ENCODE data around the gene AKR1B1. TPM values are rescaled to one million over a fixed set of nuclear protein-coding genes. Genes with fewer than 3 reads are reported as not detected.

The AKR1B1 gene
- total RNA-seq, 1 experiment from 2014 or later = 135 TPM

- TF ChIP-seq ZBTB21 (CRISPR knock-in tag; IDR thresholded peaks at IDR 0.05; ENCODE audit: borderline replicate concordance) = peak; percentile 62; the same call in 1 of the 2 replicates
- TF ChIP-seq CDX4 (CRISPR knock-in tag; IDR thresholded peaks at IDR 0.05; ENCODE audit: borderline replicate concordance) = no peak
- TF ChIP-seq ELF4 (CRISPR knock-in tag; IDR thresholded peaks at IDR 0.05; ENCODE audit: low read depth) = no peak
- TF ChIP-seq JUN (CRISPR knock-in tag; IDR thresholded peaks at IDR 0.05) = peak; percentile 76; the same call in 1 of the 2 replicates
- TF ChIP-seq ETV6 (CRISPR knock-in tag; IDR thresholded peaks at IDR 0.05) = peak; percentile 74
- TF ChIP-seq ESRRA (CRISPR knock-in tag; IDR thresholded peaks at IDR 0.05; ENCODE audit: borderline replicate concordance) = no peak
- TF ChIP-seq FOXP4 (CRISPR knock-in tag; IDR thresholded peaks at IDR 0.05) = peak; percentile 85; the same call in 1 of the 2 replicates
- TF ChIP-seq ZNF423 (CRISPR knock-in tag; IDR thresholded peaks at IDR 0.05) = no peak
- peak; percentile 74; the same call in 1 of the 2 replicates for TF ChIP-seq E2F5 (CRISPR knock-in tag; IDR thresholded peaks at IDR 0.05)
- TF ChIP-seq ZNF396 (CRISPR knock-in tag; IDR thresholded peaks at IDR 0.05; ENCODE audit: borderline replicate concordance) = no peak
- TF ChIP-seq NFYB (CRISPR knock-in tag; conservative IDR thresholded peaks at IDR 0.05; ENCODE audit: low read depth) = peak; percentile 81
- TF ChIP-seq USF1 (CRISPR knock-in tag; IDR thresholded peaks at IDR 0.05) = no peak
- TF ChIP-seq ZNF281 (CRISPR knock-in tag; IDR thresholded peaks at IDR 0.05) = 0 out of 2 replicates have a peak, but pooled peaks have one; percentile 23
- TF ChIP-seq SP1 (CRISPR knock-in tag; conservative IDR thresholded peaks at IDR 0.05) = peak; percentile 73; the same call in 1 of the 2 replicates
- peak; percentile 72; the same call in 1 of the 2 replicates for TF ChIP-seq KAT7 (CRISPR knock-in tag; IDR thresholded peaks at IDR 0.05; ENCODE audit: borderline replicate concordance)
- no peak for TF ChIP-seq NFATC4 (CRISPR knock-in tag; IDR thresholded peaks at IDR 0.05)
Measured at GRCh38 chr7:134458806-134459698, at the start of gene AKR1B1 (continued).

GRCh38 chr7:134505856-134506255, 47.0 kb upstream of the AKR1B1 start:
- no peak for ATAC-seq
- CTCF ChIA-PET = interaction anchor here (1.2 to 1.5 kb wide), 2 partner anchors 8 to 73 kb away, joined by 3 to 5 read pairs; no protein-coding TSS in a partner anchor
- H3K36me3 Mint-ChIP-seq = no peaks in the 10 kb centered on the region
- H3K27me3 Mint-ChIP-seq (ENCODE audit: low read depth) = no peaks in the 10 kb centered on the region; the same call in 1 of the 2 replicates
- H3K27ac Mint-ChIP-seq = no peak overlapping the region
- POLR2A ChIA-PET = no interaction called here
- no peak for DNase-seq (ENCODE audit: low spot score)
- peaks cover 10% of the 10 kb centered on the region for H3K4me1 Mint-ChIP-seq
- H3K9me3 Mint-ChIP-seq = no peaks in the 10 kb centered on the region
- H3K4me3 Mint-ChIP-seq = no peak overlapping the region
- no peak for TF ChIP-seq NR1H2 (CRISPR knock-in tag; IDR thresholded peaks at IDR 0.05)
- no peak for TF ChIP-seq STAT6 (CRISPR knock-in tag; conservative IDR thresholded peaks at IDR 0.05; ENCODE audit: low read depth)
- no peak for TF ChIP-seq NR2C2 (CRISPR knock-in tag; IDR thresholded peaks at IDR 0.05)
- TF ChIP-seq AFF4 (CRISPR knock-in tag; IDR thresholded peaks at IDR 0.05; ENCODE audit: borderline replicate concordance) = no peak
